Testis (tissue), 3 donors: ENCODE data around the gene AKIP1. TPM values are rescaled to one million over a fixed set of nuclear protein-coding genes. Genes with fewer than 3 reads are reported as not detected.

Experiments
- DNase-seq: peaks from one replicate; pipeline ENCODE4 v3.0.0-alpha.2; 2019
- H3K27ac ChIP-seq, 2 donors: fragments of 200-600 bp; sonication (generic); one replicate each; pipeline ENCODE4 v1.5.1; 2019
- H3K27me3 ChIP-seq: fragments of 200-600 bp; sonication (generic); one replicate; pipeline ENCODE4 v1.5.1; 2019
- H3K36me3 ChIP-seq: fragments of 200-600 bp; sonication (generic); one replicate; pipeline ENCODE4 v1.5.1; 2017; ENCODE audit warnings: low read depth; ENCODE audit errors: missing control alignments
- H3K4me1 ChIP-seq: fragments of 200-600 bp; sonication (generic); one replicate; pipeline ENCODE4 v1.5.1; 2019
- H3K4me3 ChIP-seq, 2 donors: fragments of 200-600 bp; sonication (generic); one replicate each; pipeline ENCODE4 v1.5.1; 2017 to 2019
- H3K9me3 ChIP-seq: fragments of 200-600 bp; sonication (generic); one replicate; pipeline ENCODE4 v1.5.1; 2017
- CTCF ChIP-seq, 3 experiments: fragments of 450-650 bp in 2 of 3; fragments of 200-600 bp in 1 of 3; sonication (generic) in 1 of 3; IDR thresholded peaks; one replicate each; pipeline ENCODE4 v1.5.1; 2016 to 2019; ENCODE audit warnings: antibody characterized with exemption in 3 of 3, mild to moderate bottlenecking in 2 of 3, moderate library complexity in 1 of 3
- POLR2A ChIP-seq: fragments of 450-650 bp; IDR thresholded peaks from one replicate; pipeline ENCODE4 v1.6.1; 2017; ENCODE audit warnings: antibody characterized with exemption, mild to moderate bottlenecking, moderate library complexity
- WGBS, 2 donors: methylation state at CpG; one replicate each; pipeline ENCODE4 v1.1.5; 2018; 5-methylcytosine and 5-hydroxymethylcytosine counted together
- intact Hi-C: fragments of 100-400 bp; cut with DNase I; formaldehyde crosslinking; loops from one replicate; pipeline ENCODE4 v1.15.1; 2023; ENCODE audit warnings: low total_unique reads
- polyA plus RNA-seq: library from polyadenylated mRNA; stranded (reverse); fragments of 350-450 nt; fragmentation: Illumina TruSeq; extraction: RNeasy Lipid Tissue Mini Kit (QIAGEN cat#74804); gene quantifications from one replicate; pipeline ENCODE4 v1.2.3, GENCODE V29; 2014; ENCODE audit warnings: low read depth, low replicate concordance; ENCODE audit not compliant: insufficient read depth
- total RNA-seq, 2 donors: library from RNA; depleted of rRNA; stranded (reverse); fragments of >200 nt; gene quantifications; one replicate each; pipeline ENCODE4 v1.2.3, GENCODE V29; 2016

Gene AKIP1
- total and polyA plus RNA-seq, 3 donors from 2014 or later = 30.9 to 40.4 (median 38.5) TPM

DNA sequence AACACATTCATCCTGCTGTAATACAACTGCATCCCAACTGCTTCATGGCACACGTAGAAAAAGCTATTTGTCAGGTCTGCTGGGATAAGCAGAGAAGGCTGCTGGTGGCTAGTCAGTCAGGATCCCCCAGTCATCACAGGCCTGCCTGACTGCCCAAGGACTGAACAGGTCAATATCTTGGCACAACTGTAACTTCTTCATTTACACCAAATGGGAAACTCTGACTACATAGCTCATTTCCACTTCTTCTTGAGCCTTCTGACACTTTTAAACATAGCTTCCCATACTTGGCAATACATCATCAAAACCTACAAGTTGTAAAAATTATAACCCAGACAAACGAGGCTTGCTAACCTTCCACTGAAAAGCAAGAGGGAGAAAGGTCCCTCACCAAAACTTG, 50.4 kb downstream of the AKIP1 start:
- H3K9me3 ChIP-seq = no peaks in the 10 kb centered on the region
- 61 to 70% methylated on average over 2 of the region's 2 CpGs for WGBS, 2 donors
- peaks cover 22% of the 10 kb centered on the region for H3K4me1 ChIP-seq
- H3K27me3 ChIP-seq = no peaks in the 10 kb centered on the region
- no peaks in the 10 kb centered on the region for H3K36me3 ChIP-seq
- H3K4me3 ChIP-seq = no peak overlapping the region
- no peak for DNase-seq
- intact Hi-C loops = loop anchor here (10.0 kb wide), 1 partner anchor 277 kb away; the partner anchor contains the start of genes RPL27A and TRIM66
- TF ChIP-seq POLR2A = no peak
- no peak for TF ChIP-seq CTCF (IDR thresholded peaks at IDR 0.05)
- peak overlapping the region in 1 of 2 donors; percentile 4 for H3K27ac ChIP-seq

DNA sequence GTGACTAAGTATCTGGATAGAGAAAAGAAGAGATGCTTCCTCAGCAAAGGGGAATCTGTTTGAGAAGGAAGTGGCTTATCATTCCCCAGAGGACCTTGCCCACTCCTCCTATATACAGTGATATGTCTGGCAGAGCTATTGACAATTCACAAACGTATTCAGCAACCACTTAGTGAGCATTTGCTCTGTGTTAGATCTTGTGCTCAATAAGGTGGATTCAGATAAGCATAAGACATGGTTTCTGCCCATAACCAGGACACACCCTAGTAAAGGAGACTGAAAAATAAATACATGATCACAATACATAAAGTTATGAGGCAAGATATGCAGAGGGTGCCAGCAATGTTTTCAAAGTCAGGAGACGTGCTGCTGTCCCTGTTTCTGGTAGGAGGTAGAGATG, 51.9 kb downstream of the AKIP1 start:
- Histone ChIP-seq H3K27ac (no peak overlapping the region), H3K4me1 (peaks cover 22% of the 10 kb centered on the region), H3K9me3 (no peaks in the 10 kb centered on the region), H3K4me3 (no peak overlapping the region), H3K27me3 (no peaks in the 10 kb centered on the region), H3K36me3 (no peaks in the 10 kb centered on the region)
- no peak for TF ChIP-seq POLR2A
- no peak for TF ChIP-seq CTCF (IDR thresholded peaks at IDR 0.05)
- 10 to 16% methylated on average over 2 of the region's 2 CpGs for WGBS, 2 donors
- intact Hi-C loops = loop anchor here (10.0 kb wide), 1 partner anchor 278 kb away; the partner anchor contains the start of genes RPL27A and TRIM66
- no peak for DNase-seq

DNA sequence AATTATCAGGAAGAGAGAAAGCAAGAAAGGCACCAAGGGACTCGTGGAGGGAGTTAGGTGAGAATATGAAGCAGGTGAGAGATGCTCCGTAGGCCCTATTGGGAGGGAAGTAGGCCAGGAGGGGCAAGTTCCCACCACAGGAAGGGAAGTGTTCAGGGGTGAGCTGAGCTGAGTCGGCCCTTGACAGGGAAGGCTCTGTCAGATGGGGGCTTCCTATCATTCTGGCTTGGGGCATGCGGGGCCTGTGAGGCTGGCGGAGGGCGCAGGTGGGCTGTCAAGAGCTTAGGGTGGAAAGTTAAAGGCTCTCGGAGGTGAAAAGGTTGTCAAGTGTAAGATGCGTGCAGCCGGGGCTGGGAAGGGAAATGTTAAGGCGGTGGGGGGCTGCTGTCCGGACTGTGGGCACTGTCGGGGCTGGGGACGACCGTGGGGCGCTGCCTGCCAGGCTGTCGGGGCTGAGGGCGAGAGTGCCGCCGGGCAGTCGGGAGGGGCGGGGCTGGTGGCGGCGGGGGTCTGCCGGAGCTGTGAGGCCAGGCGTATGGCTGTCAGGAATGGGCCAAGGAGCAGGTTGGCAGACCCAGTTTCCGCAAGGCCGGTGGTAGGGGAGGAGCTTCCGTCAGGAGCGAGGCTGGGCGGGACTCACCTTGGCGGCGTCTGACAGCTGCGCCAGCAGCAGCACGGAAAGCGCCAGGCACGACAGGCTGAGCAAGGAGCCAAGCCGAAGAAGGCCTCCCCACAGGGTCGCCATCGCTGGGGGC, 52.8 kb downstream of the AKIP1 start:
- peak overlapping the region; percentile 82 to 86 for H3K4me3 ChIP-seq
- H3K9me3 ChIP-seq = no peaks in the 10 kb centered on the region
- H3K36me3 ChIP-seq = no peaks in the 10 kb centered on the region
- no peaks in the 10 kb centered on the region for H3K27me3 ChIP-seq
- intact Hi-C loops = loop anchor here (10.0 kb wide), 1 partner anchor 279 kb away; the partner anchor contains the start of genes RPL27A and TRIM66
- peaks cover 22% of the 10 kb centered on the region for H3K4me1 ChIP-seq
- WGBS, 2 donors = 2% methylated on average over 15 to 38 of the region's 39 CpGs
- TF ChIP-seq POLR2A (no peak), CTCF (IDR thresholded peaks at IDR 0.05) (no peak)
- H3K27ac ChIP-seq = peak overlapping the region; percentile 81 to 94
- DNase-seq = peak; percentile 88

GRCh38 chr11:8964324-8965320, 53.6 kb downstream of the AKIP1 start, which contains the start of gene TMEM9B:
Gene TMEM9B (minus strand): TSS chr11:8964442. CDS start chr11:8964313, 129 bp downstream.
- Histone ChIP-seq H3K27me3 (no peaks in the 10 kb centered on the region), H3K4me3 (peak within 1 kb of the TSS; percentile 82 to 86), H3K4me1 (peaks cover 15% of the 10 kb centered on the region), H3K27ac (peak within 1 kb of the TSS; percentile 81 to 94), H3K36me3 (no peaks in the 10 kb centered on the region), H3K9me3 (no peaks in the 10 kb centered on the region)
- DNase-seq = peak; percentile 94
- TF ChIP-seq POLR2A (peak; percentile 14), CTCF (IDR thresholded peaks at IDR 0.05) (no peak)
- intact Hi-C loops = loop anchor here (10.0 kb wide), 1 partner anchor 280 kb away; the partner anchor contains the start of genes RPL27A and TRIM66
- WGBS, 2 donors = 1% methylated on average over 27 to 52 of the region's 67 CpGs
